Heart left ventricle (tissue), 16 donors: ENCODE measurements around the gene LAMC1. TPM values are rescaled to one million over a fixed set of nuclear protein-coding genes. Genes with fewer than 3 reads are reported as not detected.

ENCODE experiments used
- ATAC-seq, 4 donors: fragments of 200-7000 bp; cut with Tn5 transposase; one replicate each; pipeline ENCODE4 v1.9.1; 2020 to 2022; ENCODE audit warnings: moderate library complexity in 4 of 4, mild to moderate bottlenecking in 3 of 4, moderate number of reproducible peaks in 1 of 4
- DNase-seq, 5 donors: peaks; one replicate each; pipeline ENCODE4 v3.0.0-alpha.2; 2020
- H3K27ac ChIP-seq, 12 donors: fragments of 200-600 bp; sonication (generic) in 4 of 12; one replicate each; pipeline versions ENCODE4 v1.5.0 to v1.8.0; 2016 to 2022; ENCODE audit warnings: mild to moderate bottlenecking in 2 of 12
- H3K27me3 ChIP-seq, 9 donors: fragments of 200-600 bp; sonication (generic) in 2 of 9; one replicate each; pipeline versions ENCODE4 v1.5.1 to v1.8.0; 2016 to 2022; ENCODE audit warnings: mild to moderate bottlenecking in 3 of 9
- H3K36me3 ChIP-seq, 9 donors: fragments of 200-600 bp; sonication (generic) in 2 of 9; one replicate each; pipeline versions ENCODE4 v1.5.0 to v1.8.0; 2018 to 2022; ENCODE audit warnings: mild to moderate bottlenecking in 2 of 9
- H3K4me1 ChIP-seq, 12 donors: fragments of 200-600 bp; sonication (generic) in 4 of 12; one replicate each; pipeline versions ENCODE4 v1.5.0 to v1.8.0; 2016 to 2022; ENCODE audit warnings: mild to moderate bottlenecking in 3 of 12
- H3K4me3 ChIP-seq, 12 donors: fragments of 200-600 bp; sonication (generic) in 4 of 12; one replicate each; pipeline versions ENCODE4 v1.5.0 to v1.8.0; 2017 to 2022; ENCODE audit warnings: mild to moderate bottlenecking in 9 of 12, moderate library complexity in 4 of 12
- H3K9me3 ChIP-seq, 12 donors: fragments of 200-600 bp; sonication (generic) in 4 of 12; one replicate each; pipeline versions ENCODE4 v1.5.0 to v1.8.0; 2016 to 2022; ENCODE audit warnings: mild to moderate bottlenecking in 1 of 12
- CTCF ChIP-seq, 12 donors: fragments of 200-600 bp; sonication (generic) in 4 of 12; IDR thresholded peaks; one replicate each; pipeline versions ENCODE4 v1.5.0 to v1.8.0; 2018 to 2022; ENCODE audit warnings: antibody characterized with exemption in 12 of 12, mild to moderate bottlenecking in 5 of 12
- POLR2A ChIP-seq, 2 donors: fragments of 450-650 bp; IDR thresholded peaks; one replicate each; pipeline ENCODE4 v1.6.1; 2017; ENCODE audit warnings: antibody characterized with exemption in 2 of 2, mild to moderate bottlenecking in 2 of 2, moderate library complexity in 2 of 2
- WGBS, 4 donors: extraction: QIAGEN DNeasy Blood & Tissue Kit in 2 of 4; methylation state at CpG; one replicate each; pipeline versions ENCODE4 v1.1.5 to v1.1.7; 2013 to 2018; 5-methylcytosine and 5-hydroxymethylcytosine counted together
- intact Hi-C, 10 donors: fragments of 100-400 bp; cut with DNase I; formaldehyde crosslinking; loops; one replicate each; pipeline versions ENCODE4 v1.11.1 to v1.14.2; 2022
- polyA plus RNA-seq, 2 donors: library from polyadenylated mRNA; stranded (reverse); fragments of 200-250 nt; gene quantifications; one replicate each; pipeline ENCODE4 v1.2.3, GENCODE V29; 2013
- total RNA-seq, 9 donors: library from RNA; depleted of rRNA in 2 of 9; stranded (reverse); fragments of >200 nt in 2 of 9; fragmentation: NEBNext Ultra II Directional in 3 of 9; extraction: Animal tissue kit (Norgen Biotek cat#: 25700) in 3 of 9; gene quantifications; one replicate each; pipeline versions ENCODE4 v1.1.0 to v1.2.4, GENCODE V29; 2016 to 2023
- donor health status: ischemic (EF 13 %, LVEDD 7.1; RV severe dilation, severe dysfunction).
- donor health status: healthy with polysubstance abuse.
- donor health status: DM: no; HTN: yes; CAD: no.
- donor health status: DM: no; HTN: no; CAD: no.
- donor health status: ischemic (EF 25% LVEDD 6.9; RV normal size, moderate dysfunction).
- donor health status: ischemic (EF 25% LVEDD 5.7; RV mildly dilated, moderate dysfunction).
- donor health status: healthy.
- donor health status: DM: yes; HTN: yes; CAD: no.
- donor health status: ischemic (EF 35%, LVEDD 5.7; RV mildly dilated, moderate dysfunction).
- donor health status: nonischemic (EF 11% LVEDD 7.7; RV severe dilation, severe dysfunction).
- donor health status: DM: yes; HTN: yes; CAD: no.
- donor health status: PGD.
- donor health status: ischemic (EF 29% LVEDD 5.4; RV normal size, mild dysfunction).
- donor health status: nonischemic (EF 23%, LVEDD 6.1; RV moderate dilation, normal function).

LAMC1 gene
- total and polyA plus RNA-seq, 11 donors = 22.9 to 226 (median 119) TPM

- intact Hi-C loops = no loop called here
- Histone ChIP-seq H3K4me1 (no peaks in the 10 kb centered on the region), H3K27ac (no peak overlapping the region), H3K4me3 (no peak overlapping the region), H3K36me3 (peaks cover 7 to 99% (median 63%) of the 10 kb centered on the region in 9 donors), H3K27me3 (no peaks in the 10 kb centered on the region), H3K9me3 (no peaks in the 10 kb centered on the region)
- WGBS, 4 donors = 91 to 97% (median 92%) methylated on average over 9 of the region's 9 CpGs
- ATAC-seq (no peak), DNase-seq (no peak)
- no peak for TF ChIP-seq POLR2A (IDR thresholded peaks at IDR 0.05)
Measured at GRCh38 chr1:183114441-183114840, 91.2 kb downstream of the LAMC1 start.

- no peaks in the 10 kb centered on the region for H3K27me3 ChIP-seq
- TF ChIP-seq CTCF (IDR thresholded peaks at IDR 0.05) (no peak), POLR2A (IDR thresholded peaks at IDR 0.05) (no peak)
- H3K4me3 ChIP-seq = no peak overlapping the region
- no peaks in the 10 kb centered on the region for H3K9me3 ChIP-seq
- intact Hi-C loops = no loop called here
- 60 to 77% (median 67%) methylated on average over 4 of the region's 4 CpGs for WGBS, 4 donors
- no peaks in the 10 kb centered on the region for H3K4me1 ChIP-seq
- H3K27ac ChIP-seq = no peak overlapping the region
- ATAC-seq (no peak), DNase-seq (no peak)
- peaks cover 7 to 99% (median 66%) of the 10 kb centered on the region in 9 donors for H3K36me3 ChIP-seq
Measured at GRCh38 chr1:183116416-183116815, 93.2 kb downstream of the LAMC1 start.

- ATAC-seq = no peak
Measured at GRCh38 chr1:183121609-183122008, 98.4 kb downstream of the LAMC1 start.

GRCh38 chr1:183124259-183124658 lies 101.0 kb downstream of the LAMC1 start:
- Histone ChIP-seq H3K4me1 (peaks cover 0 to 15% (median 0%) of the 10 kb centered on the region in 12 donors), H3K4me3 (no peak overlapping the region), H3K36me3 (peaks cover 0 to 100% (median 94%) of the 10 kb centered on the region in 9 donors), H3K9me3 (no peaks in the 10 kb centered on the region), H3K27ac (peak overlapping the region in 2 of 12 donors; percentile 4 to 15), H3K27me3 (no peaks in the 10 kb centered on the region)
- TF ChIP-seq CTCF (IDR thresholded peaks at IDR 0.05) = no peak
- TF ChIP-seq POLR2A (IDR thresholded peaks at IDR 0.05) = no peak
- intact Hi-C loops = loop anchor here in 4 of 10 donors (5.0 to 10.0 kb wide), 5 partner anchors 92 to 239 kb away; no protein-coding TSS in a partner anchor
- WGBS, 4 donors = 48 to 61% (median 52%) methylated on average over 2 of the region's 2 CpGs
- peak in 1 of 4 donors; percentile 27 for ATAC-seq
- no peak for DNase-seq

More at GRCh38 chr1:183121609-183122008, 98.4 kb downstream of the LAMC1 start:
- Histone ChIP-seq H3K4me1 (peaks cover 0 to 14% (median 0%) of the 10 kb centered on the region in 12 donors), H3K27ac (no peak overlapping the region), H3K36me3 (peaks cover 7 to 100% (median 94%) of the 10 kb centered on the region in 9 donors), H3K9me3 (no peaks in the 10 kb centered on the region), H3K4me3 (no peak overlapping the region), H3K27me3 (no peaks in the 10 kb centered on the region)
- DNase-seq = no peak
- intact Hi-C loops = loop anchor here in 4 of 10 donors (5.0 to 10.0 kb wide), 5 partner anchors 89 to 237 kb away; no protein-coding TSS in a partner anchor
- no peak for TF ChIP-seq POLR2A (IDR thresholded peaks at IDR 0.05)
- TF ChIP-seq CTCF (IDR thresholded peaks at IDR 0.05) = no peak
- 85 to 93% (median 88%) methylated on average over 3 of the region's 3 CpGs for WGBS, 4 donors
